ENCODE measurements around the gene FAM20C. TPM values are rescaled to one million over a fixed set of nuclear protein-coding genes. Genes with fewer than 3 reads are reported as not detected.

Gene FAM20C
- total and polyA plus RNA-seq, 2 of the 8 experiments (the other 6 are each of a cell fraction or from before 2014, with no cell fraction given): 9.5 to 34.8 TPM

GRCh38 chr7:268991-269390 is 76.6 kb downstream of the FAM20C start (continued):
- TF ChIP-seq SIX5 (IDR thresholded peaks at IDR 0.05; ENCODE audit: low read depth, low read length) (no peak), POLR2A (IDR thresholded peaks at IDR 0.05; ENCODE audit: control extremely low read depth in 1 of 2, low read depth in 2 of 2, low read length in 2 of 2) (no peak), EGR1 (IDR thresholded peaks at IDR 0.05; ENCODE audit: borderline replicate concordance, low read depth, low read length) (no peak)
